Measurements from ENCODE around the gene ZNF423. TPM values are rescaled to one million over a fixed set of nuclear protein-coding genes. Genes with fewer than 3 reads are reported as not detected.

Gene ZNF423
- total RNA-seq, 1 experiment from 2014 or later, result 0.20 TPM

DNA sequence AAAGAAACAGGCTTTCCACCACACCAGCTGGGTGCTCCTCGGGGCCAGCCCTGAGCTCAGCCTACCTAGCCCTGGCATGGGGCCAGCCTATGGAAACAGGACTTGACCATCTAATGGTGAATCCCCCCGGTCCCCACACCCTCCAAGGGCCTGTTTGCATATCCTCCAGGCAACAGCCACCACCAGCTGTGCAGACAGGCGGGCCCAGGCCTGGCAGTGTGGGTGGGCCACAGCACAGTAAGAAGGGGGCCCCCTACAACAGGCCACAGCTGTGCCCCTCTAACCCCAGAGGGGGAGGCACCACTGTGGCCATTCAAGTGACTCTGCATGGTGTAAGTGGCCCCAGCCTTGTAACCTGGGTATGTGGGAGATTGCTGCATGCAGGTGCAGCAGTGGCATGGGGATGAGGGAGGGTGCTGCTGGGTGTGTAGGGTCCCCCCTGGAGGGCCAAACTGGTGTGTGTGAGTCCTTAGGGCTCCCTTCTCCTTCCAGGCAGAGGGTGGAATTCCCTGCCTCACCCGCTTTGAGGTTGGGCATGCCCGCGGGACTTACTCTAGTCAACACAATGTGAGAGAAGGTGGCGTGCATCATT, 334.1 kb downstream of the ZNF423 start:
- Histone ChIP-seq H3K9me3 (no peaks in the 10 kb centered on the region), H3K4me1 (no peaks in the 10 kb centered on the region), H3K4me3 (ENCODE audit: low read depth, low read length) (no peak overlapping the region), H3K36me3 (ENCODE audit: control insufficient read depth, insufficient read depth, low read length) (no peaks in the 10 kb centered on the region), H3K27me3 (replicated peaks; ENCODE audit: control insufficient read depth, insufficient read depth, low read length) (no peaks in the 10 kb centered on the region)
- H3K4me1 Mint-ChIP-seq (ENCODE audit: low read depth, unreplicated experiment), result no peaks in the 10 kb centered on the region
- H3K27ac Mint-ChIP-seq (ENCODE audit: unreplicated experiment), result no peak overlapping the region
- ChIA-PET CTCF (no interaction called here), POLR2A (no interaction called here)
- H3K36me3 Mint-ChIP-seq (ENCODE audit: insufficient read depth, unreplicated experiment), result no peaks in the 10 kb centered on the region
- BruUV-seq (replicated peaks), result no TSS peak
- peaks cover 20% of the 10 kb centered on the region for H3K27me3 Mint-ChIP-seq (ENCODE audit: insufficient read depth, unreplicated experiment)
- no peak overlapping the region for H3K4me3 Mint-ChIP-seq (ENCODE audit: unreplicated experiment)
- no peak for DNase-seq
- H3K9me3 Mint-ChIP-seq (ENCODE audit: unreplicated experiment), result no peaks in the 10 kb centered on the region
- TF ChIP-seq CTCF (IDR thresholded peaks at IDR 0.05; ENCODE audit: insufficient read depth in 1 of 2, low read depth in 1 of 2, low read length in 1 of 2, severe bottlenecking in 1 of 2, unreplicated experiment in 1 of 2), result no peak
- intact Hi-C loops (cut with micrococcal nuclease; ENCODE audit: unreplicated experiment), result no loop called here

DNA sequence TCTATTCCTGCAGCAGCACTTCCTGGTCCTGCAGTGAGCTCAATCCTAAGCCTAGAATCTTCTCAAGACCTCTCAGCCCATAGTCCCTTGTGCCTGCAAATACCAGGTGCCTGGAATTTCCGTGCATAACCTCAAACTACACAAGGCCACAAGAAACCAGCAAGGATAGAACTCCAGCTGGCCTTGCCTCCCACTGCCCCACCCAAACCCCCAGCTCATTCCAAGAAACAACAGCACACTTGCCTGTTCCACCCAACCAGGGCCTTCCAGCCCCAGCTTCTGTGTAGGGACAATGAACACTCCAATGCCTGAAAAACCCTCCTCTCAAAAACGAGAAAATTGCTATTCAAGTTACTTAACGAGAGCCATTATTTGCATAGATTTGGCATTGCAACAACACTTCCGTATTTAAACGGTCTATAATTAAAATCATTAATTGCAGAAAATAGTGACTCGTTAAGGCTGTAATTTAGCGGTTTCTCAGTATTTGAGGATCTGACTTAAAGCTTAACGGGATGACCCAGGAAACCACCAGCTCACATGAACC, 335.3 kb downstream of the ZNF423 start:
- Mint-ChIP-seq H3K4me3 (ENCODE audit: unreplicated experiment) (no peak overlapping the region), H3K27me3 (ENCODE audit: insufficient read depth, unreplicated experiment) (peaks cover 25% of the 10 kb centered on the region), H3K27ac (ENCODE audit: unreplicated experiment) (no peak overlapping the region), H3K9me3 (ENCODE audit: unreplicated experiment) (no peaks in the 10 kb centered on the region), H3K36me3 (ENCODE audit: insufficient read depth, unreplicated experiment) (no peaks in the 10 kb centered on the region), H3K4me1 (ENCODE audit: low read depth, unreplicated experiment) (no peaks in the 10 kb centered on the region)
- Histone ChIP-seq H3K9me3 (no peaks in the 10 kb centered on the region), H3K4me1 (no peaks in the 10 kb centered on the region), H3K36me3 (ENCODE audit: control insufficient read depth, insufficient read depth, low read length) (no peaks in the 10 kb centered on the region), H3K4me3 (ENCODE audit: low read depth, low read length) (no peak overlapping the region), H3K27me3 (replicated peaks; ENCODE audit: control insufficient read depth, insufficient read depth, low read length) (no peaks in the 10 kb centered on the region)
- no TSS peak for BruUV-seq (replicated peaks)
- DNase-seq, result no peak
- ChIA-PET CTCF (interaction anchor here (1.1 kb wide), 1 partner anchor 17 kb away, joined by 3 read pairs; no protein-coding TSS in a partner anchor), POLR2A (no interaction called here)
- no peak for TF ChIP-seq CTCF (IDR thresholded peaks at IDR 0.05; ENCODE audit: insufficient read depth in 1 of 2, low read depth in 1 of 2, low read length in 1 of 2, severe bottlenecking in 1 of 2, unreplicated experiment in 1 of 2)
- intact Hi-C loops (cut with micrococcal nuclease; ENCODE audit: unreplicated experiment), result no loop called here

GRCh38 chr16:49519741-49520140, 336.2 kb downstream of the ZNF423 start:
- BruUV-seq (replicated peaks), result no TSS peak
- ChIA-PET CTCF (interaction anchor here (1.1 kb wide), 1 partner anchor 18 kb away, joined by 3 read pairs; no protein-coding TSS in a partner anchor), POLR2A (no interaction called here)
- Histone ChIP-seq H3K4me3 (ENCODE audit: low read depth, low read length) (no peak overlapping the region), H3K9me3 (no peaks in the 10 kb centered on the region), H3K36me3 (ENCODE audit: control insufficient read depth, insufficient read depth, low read length) (no peaks in the 10 kb centered on the region), H3K4me1 (no peaks in the 10 kb centered on the region), H3K27me3 (replicated peaks; ENCODE audit: control insufficient read depth, insufficient read depth, low read length) (no peaks in the 10 kb centered on the region)
- no peak for DNase-seq
- Mint-ChIP-seq H3K9me3 (ENCODE audit: unreplicated experiment) (no peaks in the 10 kb centered on the region), H3K36me3 (ENCODE audit: insufficient read depth, unreplicated experiment) (no peaks in the 10 kb centered on the region), H3K4me1 (ENCODE audit: low read depth, unreplicated experiment) (no peaks in the 10 kb centered on the region), H3K27me3 (ENCODE audit: insufficient read depth, unreplicated experiment) (peaks cover 28% of the 10 kb centered on the region), H3K4me3 (ENCODE audit: unreplicated experiment) (no peak overlapping the region), H3K27ac (ENCODE audit: unreplicated experiment) (no peak overlapping the region)
- intact Hi-C loops (cut with micrococcal nuclease; ENCODE audit: unreplicated experiment), result no loop called here
- TF ChIP-seq CTCF (IDR thresholded peaks at IDR 0.05; ENCODE audit: insufficient read depth in 1 of 2, low read depth in 1 of 2, low read length in 1 of 2, severe bottlenecking in 1 of 2, unreplicated experiment in 1 of 2), result no peak
